H1 (cell line): ENCODE data around the gene AGAP3. TPM values are rescaled to one million over a fixed set of nuclear protein-coding genes. Genes with fewer than 3 reads are reported as not detected.

Source experiments
- BRCA1 ChIP-seq: IDR thresholded peaks from 2 replicates; pipeline ENCODE4 v1.6.1; 2012; ENCODE audit warnings: low read depth, low read length, improper control_type of control experiment
- E2F6 ChIP-seq: IDR thresholded peaks from 2 replicates; pipeline ENCODE4 v1.6.1; 2012; ENCODE audit warnings: inconsistent platforms
- RBBP5 ChIP-seq: IDR thresholded peaks from 2 replicates; pipeline ENCODE4 v1.7.1; 2012; ENCODE audit warnings: low read depth, mild to moderate bottlenecking, inconsistent platforms, low read length, moderate library complexity, borderline replicate concordance
- polyA plus RNA-seq, 7 experiments: library from polyadenylated mRNA; depleted of rRNA in 3 of 7; stranded (reverse) in 5 of 7; unstranded in 2 of 7; fragments of >200 nt in 5 of 7; fragments of 200-250 nt in 2 of 7; gene quantifications; 1 replicate in 5 of 7; 2 replicates in 1 of 7; 4 replicates in 1 of 7; pipeline versions ENCODE4 v1.2.1 to v1.2.3, GENCODE V29; 2011 to 2013; ENCODE audit warnings: missing spikeins in 2 of 7, mixed read lengths in 2 of 7
- total RNA-seq: library from RNA; stranded (reverse); fragmentation: NEBNext Ultra II Directional; extraction: Animal tissue kit (Norgen Biotek cat#: 25700); gene quantifications from 2 replicates; pipeline ENCODE4 v1.2.1, GENCODE V29; 2021
- TF ChIP-seq, protein P1 (sequence below): IDR thresholded peaks from 2 replicates; pipeline ENCODE4 v1.6.1; 2012; ENCODE audit warnings: inconsistent platforms
- TF ChIP-seq, protein P2 (sequence below): IDR thresholded peaks from 2 replicates; pipeline ENCODE4 v1.6.1; 2011; ENCODE audit warnings: low read length, improper control_type of control experiment

The AGAP3 gene
- total and polyA plus RNA-seq, 2 of the 8 experiments (the other 6 are each of a cell fraction or from before 2014, with no cell fraction given), result 66.4 to 120 TPM

DNA sequence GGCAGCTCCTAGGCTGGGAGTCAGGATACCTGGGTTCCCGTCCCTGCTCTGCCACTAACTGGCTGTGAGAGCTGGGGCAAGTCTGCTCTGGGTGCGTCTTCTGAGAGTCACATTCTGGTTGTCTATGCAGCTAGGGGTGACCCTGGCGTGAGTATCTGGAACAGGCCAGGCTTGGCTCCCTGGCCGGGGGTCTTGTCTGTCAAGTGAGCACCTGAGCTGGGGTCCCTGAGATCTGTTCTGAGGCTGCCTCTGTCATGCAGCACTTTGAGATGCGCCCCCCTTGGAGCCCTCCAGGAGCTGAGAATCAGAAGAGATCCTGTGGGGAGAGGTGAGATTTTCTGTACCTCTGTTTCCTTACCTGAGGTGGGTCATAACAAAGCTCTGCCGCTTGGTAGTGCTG is 7.5 kb downstream of the AGAP3 start (continued):
- TF ChIP-seq E2F6 (no peak), RBBP5 (no peak), BRCA1 (no peak)
- TF ChIP-seq, protein P1, sequence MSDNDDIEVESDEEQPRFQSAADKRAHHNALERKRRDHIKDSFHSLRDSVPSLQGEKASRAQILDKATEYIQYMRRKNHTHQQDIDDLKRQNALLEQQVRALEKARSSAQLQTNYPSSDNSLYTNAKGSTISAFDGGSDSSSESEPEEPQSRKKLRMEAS, result no peak
- TF ChIP-seq, protein P2, sequence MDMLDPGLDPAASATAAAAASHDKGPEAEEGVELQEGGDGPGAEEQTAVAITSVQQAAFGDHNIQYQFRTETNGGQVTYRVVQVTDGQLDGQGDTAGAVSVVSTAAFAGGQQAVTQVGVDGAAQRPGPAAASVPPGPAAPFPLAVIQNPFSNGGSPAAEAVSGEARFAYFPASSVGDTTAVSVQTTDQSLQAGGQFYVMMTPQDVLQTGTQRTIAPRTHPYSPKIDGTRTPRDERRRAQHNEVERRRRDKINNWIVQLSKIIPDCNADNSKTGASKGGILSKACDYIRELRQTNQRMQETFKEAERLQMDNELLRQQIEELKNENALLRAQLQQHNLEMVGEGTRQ, result no peak
